ENCODE results near the gene BCKDK. TPM values are rescaled to one million over a fixed set of nuclear protein-coding genes. Genes with fewer than 3 reads are reported as not detected.

Gene BCKDK
- total and polyA plus RNA-seq, 2 donors (not counting 3 experiments of a cell fraction or from before 2014, with no cell fraction given): 57.8 to 78.3 TPM

GRCh38 chr16:31093132-31093703 lies 15.0 kb upstream of the BCKDK start:
- H3K27ac ChIP-seq (ENCODE audit: insufficient read depth, low read depth, low read length): no peak overlapping the region
- H3K4me3 ChIP-seq (replicated peaks in 1 of 3; ENCODE audit: insufficient read depth in 1 of 3, low read depth in 1 of 3, low read length in 3 of 3): peak overlapping the region in 1 of 3 experiments; percentile 35
- POLR2A ChIA-PET: no interaction called here
- peaks cover 2 to 6% of the 10 kb centered on the region in 2 experiments for H3K36me3 ChIP-seq (ENCODE audit: control insufficient read depth in 2 of 2, extremely low read depth in 1 of 2, insufficient read depth in 2 of 2, low read length in 2 of 2)
- CTCF ChIA-PET: interaction anchor here (0.7 to 6.5 kb wide), 7 partner anchors 19 to 248 kb away, joined by 3 to 66 read pairs (median 5); partner anchors contain the start of genes HSD3B7, KAT8, ZNF646 and ZNF668
- no peaks in the 10 kb centered on the region for H3K9me1 ChIP-seq (replicated peaks; ENCODE audit: control insufficient read depth, extremely low read depth, insufficient read depth, low read length)
- no peaks in the 10 kb centered on the region for H4K20me1 ChIP-seq (replicated peaks; ENCODE audit: control insufficient read depth, extremely low read depth, insufficient read depth, low read length)
- intact Hi-C loops (cut with micrococcal nuclease): no loop called here
- no peak overlapping the region for H2AFZ ChIP-seq (ENCODE audit: low read depth, low read length)
- no peaks in the 10 kb centered on the region for H3K27me3 ChIP-seq (ENCODE audit: control insufficient read depth in 2 of 2, insufficient read depth in 2 of 2, low read length in 2 of 2)
- peak overlapping the region; percentile 41 for H3K4me2 ChIP-seq (ENCODE audit: insufficient read depth, low read length)
- H3K79me2 ChIP-seq (ENCODE audit: control insufficient read depth, insufficient read depth, low read length): peaks cover 10% of the 10 kb centered on the region
- no TSS peak for BruUV-seq (replicated peaks)
- DNase-seq (ENCODE audit: low read depth, low spot score): no peak
- FAIRE-seq: peak; percentile 15
- peaks cover 3% of the 10 kb centered on the region for H3K4me1 ChIP-seq (ENCODE audit: control insufficient read depth, extremely low read depth, insufficient read depth, low read length)
- TF ChIP-seq POLR2A (IDR thresholded peaks at IDR 0.05; ENCODE audit: low read depth, low read length): no peak
- TF ChIP-seq JUN (IDR thresholded peaks at IDR 0.05; ENCODE audit: borderline replicate concordance, insufficient read depth, insufficient read length, low read depth): no peak
- no peak for TF ChIP-seq POLR2AphosphoS5 (IDR thresholded peaks at IDR 0.05; ENCODE audit: insufficient read depth, low read depth, low read length)
- no peak for TF ChIP-seq EZH2 (IDR thresholded peaks at IDR 0.05; ENCODE audit: borderline replicate concordance, low read depth, low read length, severe bottlenecking)
- TF ChIP-seq MAX (IDR thresholded peaks at IDR 0.05; ENCODE audit: insufficient read depth, insufficient read length): no peak
- dilution Hi-C loops (cut with MboI; ENCODE audit: extremely low pct_ligation_motif_present, low sequenced_read_pairs): no loop called here
- peak overlapping the region; percentile 63 for H3K9ac ChIP-seq (replicated peaks; ENCODE audit: extremely low read depth, insufficient read depth, low read length)
- H3K9me3 ChIP-seq (replicated peaks; ENCODE audit: control insufficient read depth, insufficient read depth, low read length): no peaks in the 10 kb centered on the region

GRCh38 chr16:31094088-31094423 lies 14.1 kb upstream of the BCKDK start:
- Histone ChIP-seq H3K9ac (replicated peaks; ENCODE audit: extremely low read depth, insufficient read depth, low read length) (peak overlapping the region; percentile 63), H2AFZ (ENCODE audit: low read depth, low read length) (peak overlapping the region; percentile 70), H3K79me2 (ENCODE audit: control insufficient read depth, insufficient read depth, low read length) (peaks cover 10% of the 10 kb centered on the region), H3K27me3 (ENCODE audit: control insufficient read depth in 2 of 2, insufficient read depth in 2 of 2, low read length in 2 of 2) (no peaks in the 10 kb centered on the region), H4K20me1 (replicated peaks; ENCODE audit: control insufficient read depth, extremely low read depth, insufficient read depth, low read length) (no peaks in the 10 kb centered on the region), H3K4me1 (ENCODE audit: control insufficient read depth, extremely low read depth, insufficient read depth, low read length) (peaks cover 3% of the 10 kb centered on the region), H3K27ac (ENCODE audit: insufficient read depth, low read depth, low read length) (peak overlapping the region; percentile 6), H3K9me3 (replicated peaks; ENCODE audit: control insufficient read depth, insufficient read depth, low read length) (no peaks in the 10 kb centered on the region), H3K4me3 (replicated peaks in 1 of 3; ENCODE audit: insufficient read depth in 1 of 3, low read depth in 1 of 3, low read length in 3 of 3) (peak overlapping the region; percentile 28 to 91 (median 62)), H3K36me3 (ENCODE audit: control insufficient read depth in 2 of 2, extremely low read depth in 1 of 2, insufficient read depth in 2 of 2, low read length in 2 of 2) (peaks cover 2 to 5% of the 10 kb centered on the region in 2 experiments), H3K4me2 (ENCODE audit: insufficient read depth, low read length) (peak overlapping the region; percentile 41), H3K9me1 (replicated peaks; ENCODE audit: control insufficient read depth, extremely low read depth, insufficient read depth, low read length) (no peaks in the 10 kb centered on the region)
- DNase-seq (ENCODE audit: low read depth, low spot score) (peak; percentile 36), FAIRE-seq (no peak)
- intact Hi-C loops (cut with micrococcal nuclease): loop anchor here (1.0 to 2.0 kb wide), 6 partner anchors 15 to 137 kb away; partner anchors contain the start of genes BCKDK, KAT8, SETD1A and STX4
- BruUV-seq (replicated peaks): no TSS peak
- dilution Hi-C loops (cut with MboI; ENCODE audit: extremely low pct_ligation_motif_present, low sequenced_read_pairs): no loop called here
- POLR2A ChIA-PET: no interaction called here
- CTCF ChIA-PET: interaction anchor here (0.7 to 6.5 kb wide), 7 partner anchors 20 to 249 kb away, joined by 3 to 66 read pairs (median 7); partner anchors contain the start of genes HSD3B7, KAT8, ZNF646 and ZNF668
- TF ChIP-seq MYC (IDR thresholded peaks at IDR 0.05; ENCODE audit: low read depth, low read length) (no peak), MAX (IDR thresholded peaks at IDR 0.05; ENCODE audit: insufficient read depth, insufficient read length) (no peak), JUN (IDR thresholded peaks at IDR 0.05; ENCODE audit: borderline replicate concordance, insufficient read depth, insufficient read length, low read depth) (no peak), FOS (IDR thresholded peaks at IDR 0.05; ENCODE audit: borderline replicate concordance, insufficient read depth, low read length) (no peak), POLR2AphosphoS5 (IDR thresholded peaks at IDR 0.05; ENCODE audit: insufficient read depth, low read depth, low read length) (no peak), GATA2 (IDR thresholded peaks at IDR 0.05; ENCODE audit: insufficient read depth, insufficient read length, low read depth, low read length) (no peak), CTCF (IDR thresholded peaks at IDR 0.05; ENCODE audit: extremely low read depth in 1 of 2, insufficient read depth in 1 of 2, low read depth in 1 of 2, low read length in 2 of 2) (no peak), POLR2A (IDR thresholded peaks at IDR 0.05; ENCODE audit: low read depth, low read length) (no peak), EZH2 (IDR thresholded peaks at IDR 0.05; ENCODE audit: borderline replicate concordance, low read depth, low read length, severe bottlenecking) (no peak)

All from endothelial cell of umbilical vein (primary cell).